ENCODE results near the gene CYLD.

- TF ChIP-seq CTCF (IDR thresholded peaks at IDR 0.05) = peak; percentile 15
- no peak for TF ChIP-seq EZH2 (IDR thresholded peaks at IDR 0.05; ENCODE audit: borderline replicate concordance, insufficient read depth, low read depth, low read length, poor library complexity, severe bottlenecking)
Observed at GRCh38 chr16:50781043-50781442, 39.2 kb downstream of the CYLD start.
